Upper lobe of left lung (tissue), 6 donors: ENCODE data around the gene EML4. TPM values are rescaled to one million over a fixed set of nuclear protein-coding genes. Genes with fewer than 3 reads are reported as not detected.

Source experiments
- ATAC-seq, 2 donors: fragments of 200-7000 bp; cut with Tn5 transposase; one replicate each; pipeline ENCODE4 v1.9.1; 2022; ENCODE audit warnings: mild to moderate bottlenecking in 2 of 2, moderate library complexity in 2 of 2; ENCODE audit not compliant: low FRiP score in 2 of 2
- DNase-seq, 2 donors: peaks; one replicate each; pipeline ENCODE4 v3.0.0-alpha.2; 2019 to 2020
- H3K27ac ChIP-seq, 4 donors: fragments of 200-600 bp; sonication (generic); one replicate each; pipeline ENCODE4 v1.5.1; 2016 to 2019
- H3K27me3 ChIP-seq, 4 donors: fragments of 200-600 bp; sonication (generic); one replicate each; pipeline ENCODE4 v1.5.1; 2017 to 2019
- H3K36me3 ChIP-seq, 4 donors: fragments of 200-600 bp; sonication (generic); one replicate each; pipeline ENCODE4 v1.5.1; 2016 to 2019
- H3K4me1 ChIP-seq, 4 donors: fragments of 200-600 bp; sonication (generic); one replicate each; pipeline ENCODE4 v1.5.1; 2018 to 2019
- H3K4me3 ChIP-seq, 4 donors: fragments of 200-600 bp; sonication (generic); one replicate each; pipeline ENCODE4 v1.5.1; 2017 to 2019; ENCODE audit warnings: mild to moderate bottlenecking in 2 of 4, moderate library complexity in 1 of 4
- H3K9me3 ChIP-seq, 4 donors: fragments of 200-600 bp; sonication (generic); one replicate each; pipeline ENCODE4 v1.5.1; 2018 to 2019
- EP300 ChIP-seq, 4 donors: sonication (generic); formaldehyde crosslinking; IDR thresholded peaks; one replicate each; pipeline ENCODE4 v1.5.1; 2017; ENCODE audit warnings: antibody characterized with exemption in 4 of 4, control low read depth in 2 of 4
- POLR2A ChIP-seq, 4 donors: fragments of 450-650 bp; IDR thresholded peaks; one replicate each; pipeline ENCODE4 v1.5.1; 2016 to 2017; ENCODE audit warnings: antibody characterized with exemption in 4 of 4, mild to moderate bottlenecking in 2 of 4
- POLR2AphosphoS5 ChIP-seq, 2 donors: sonication (generic); formaldehyde crosslinking; IDR thresholded peaks; one replicate each; pipeline ENCODE4 v1.5.1; 2017; ENCODE audit warnings: antibody characterized with exemption in 2 of 2
- WGBS, 2 donors: methylation state at CpG; one replicate each; pipeline ENCODE4 v1.1.5; 2017 to 2018; 5-methylcytosine and 5-hydroxymethylcytosine counted together
- total RNA-seq, 6 donors: library from RNA; depleted of rRNA in 4 of 6; stranded (reverse); fragments of >200 nt in 4 of 6; gene quantifications; one replicate each; pipeline versions ENCODE4 v1.1.0 to v1.2.1, GENCODE V29; 2016 to 2021
- TF ChIP-seq, protein P1 (sequence below), 6 experiments: fragments of 450-650 bp in 4 of 6; fragments of 200-600 bp in 2 of 6; sonication (generic) in 2 of 6; IDR thresholded peaks; one replicate each; pipeline ENCODE4 v1.5.1; 2016 to 2019; ENCODE audit warnings: antibody characterized with exemption in 6 of 6
- donor health status: DM: no; HTN: no; CAD: no; lungs with moderate emphysema.
- donor health status: DM: no; HTN: yes; CAD: no; lungs with severe emphysema.

The EML4 gene
- total RNA-seq, 6 donors from 2014 or later, result 42.7 to 96.9 (median 62.0) TPM

DNA sequence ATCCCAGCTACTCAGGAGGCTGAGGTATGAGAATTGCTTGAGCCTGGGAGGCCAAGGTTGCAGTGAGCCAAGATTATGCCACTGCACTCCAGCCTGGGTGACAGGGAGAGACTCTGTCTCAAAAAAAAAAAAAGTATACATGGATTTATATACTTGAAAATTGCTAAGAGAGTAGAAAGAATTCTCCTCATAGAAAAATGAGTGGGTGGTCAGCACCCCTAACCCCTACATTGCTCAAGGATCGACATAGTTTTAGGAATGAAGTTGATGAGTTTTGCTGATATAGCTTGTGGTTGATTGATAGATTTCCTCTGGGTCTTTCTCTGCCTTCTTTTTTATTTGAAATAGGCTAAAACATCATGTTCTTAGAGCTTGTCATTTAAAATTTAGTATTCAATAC is 58.9 kb downstream of the EML4 start:
- no peak for ATAC-seq
- 89 to 91% methylated on average over 1 of the region's 1 CpG for WGBS, 2 donors
- TF ChIP-seq EP300 (IDR thresholded peaks at IDR 0.05) (no peak), POLR2A (IDR thresholded peaks at IDR 0.05) (no peak), POLR2AphosphoS5 (IDR thresholded peaks at IDR 0.05) (no peak)
- TF ChIP-seq, protein P1, sequence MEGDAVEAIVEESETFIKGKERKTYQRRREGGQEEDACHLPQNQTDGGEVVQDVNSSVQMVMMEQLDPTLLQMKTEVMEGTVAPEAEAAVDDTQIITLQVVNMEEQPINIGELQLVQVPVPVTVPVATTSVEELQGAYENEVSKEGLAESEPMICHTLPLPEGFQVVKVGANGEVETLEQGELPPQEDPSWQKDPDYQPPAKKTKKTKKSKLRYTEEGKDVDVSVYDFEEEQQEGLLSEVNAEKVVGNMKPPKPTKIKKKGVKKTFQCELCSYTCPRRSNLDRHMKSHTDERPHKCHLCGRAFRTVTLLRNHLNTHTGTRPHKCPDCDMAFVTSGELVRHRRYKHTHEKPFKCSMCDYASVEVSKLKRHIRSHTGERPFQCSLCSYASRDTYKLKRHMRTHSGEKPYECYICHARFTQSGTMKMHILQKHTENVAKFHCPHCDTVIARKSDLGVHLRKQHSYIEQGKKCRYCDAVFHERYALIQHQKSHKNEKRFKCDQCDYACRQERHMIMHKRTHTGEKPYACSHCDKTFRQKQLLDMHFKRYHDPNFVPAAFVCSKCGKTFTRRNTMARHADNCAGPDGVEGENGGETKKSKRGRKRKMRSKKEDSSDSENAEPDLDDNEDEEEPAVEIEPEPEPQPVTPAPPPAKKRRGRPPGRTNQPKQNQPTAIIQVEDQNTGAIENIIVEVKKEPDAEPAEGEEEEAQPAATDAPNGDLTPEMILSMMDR (IDR thresholded peaks at IDR 0.05), result no peak
- no peaks in the 10 kb centered on the region for H3K36me3 ChIP-seq
- H3K9me3 ChIP-seq, result no peaks in the 10 kb centered on the region
- H3K4me3 ChIP-seq, result no peak overlapping the region
- H3K27ac ChIP-seq, result no peak overlapping the region
- peaks cover 11 to 22% (median 16%) of the 10 kb centered on the region in 4 donors for H3K4me1 ChIP-seq
- no peak for DNase-seq
- no peaks in the 10 kb centered on the region for H3K27me3 ChIP-seq

DNA sequence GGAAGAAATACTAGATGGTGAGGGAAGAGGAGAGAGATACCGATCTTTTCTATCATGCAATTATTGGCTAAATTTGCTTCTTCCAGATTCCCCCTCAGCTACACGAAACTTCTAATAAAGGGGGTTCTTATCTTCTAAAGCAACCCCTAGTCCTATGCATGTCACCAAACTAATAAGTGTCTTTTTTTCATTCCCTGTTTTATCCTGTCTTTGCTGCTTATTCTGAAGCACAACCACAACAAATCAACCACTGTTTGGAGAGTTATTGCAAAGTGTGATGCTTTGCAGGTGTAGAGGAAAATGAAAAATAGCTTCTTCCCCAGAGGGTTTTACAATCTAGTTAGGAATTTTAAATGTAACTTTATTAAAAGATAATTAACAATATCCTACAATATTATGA is 60.8 kb downstream of the EML4 start:
- H3K4me1 ChIP-seq, result peaks cover 0 to 12% (median 11%) of the 10 kb centered on the region in 4 donors
- H3K4me3 ChIP-seq, result no peak overlapping the region
- DNase-seq (no peak), ATAC-seq (no peak)
- no peak for TF ChIP-seq POLR2AphosphoS5 (IDR thresholded peaks at IDR 0.05)
- no peak for TF ChIP-seq POLR2A (IDR thresholded peaks at IDR 0.05)
- TF ChIP-seq, protein P1 (IDR thresholded peaks at IDR 0.05), result no peak
- no peak for TF ChIP-seq EP300 (IDR thresholded peaks at IDR 0.05)
- no peaks in the 10 kb centered on the region for H3K36me3 ChIP-seq
- no peaks in the 10 kb centered on the region for H3K27me3 ChIP-seq
- WGBS, 2 donors, result 91 to 96% methylated on average over 2 of the region's 2 CpGs
- no peaks in the 10 kb centered on the region for H3K9me3 ChIP-seq
- no peak overlapping the region for H3K27ac ChIP-seq

DNA sequence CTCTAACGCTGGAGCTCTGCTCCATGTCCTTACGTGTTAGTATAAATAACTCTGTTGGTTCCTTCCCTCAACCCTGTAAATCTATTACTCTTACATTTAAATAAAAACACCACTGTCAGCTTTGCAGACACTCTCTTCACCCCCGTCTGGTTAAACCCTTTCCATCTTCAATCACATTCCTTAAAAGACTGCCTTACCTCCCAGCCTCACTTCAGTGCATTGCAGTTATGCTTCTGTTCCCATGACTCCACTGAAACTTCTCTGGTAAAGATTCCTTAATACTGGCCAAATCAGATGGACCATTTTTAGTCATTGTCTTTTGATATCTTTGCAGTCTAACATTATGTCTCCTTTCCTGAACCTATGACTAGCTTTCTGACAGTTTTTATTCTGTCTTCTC is 61.7 kb downstream of the EML4 start:
- TF ChIP-seq, protein P1 (IDR thresholded peaks at IDR 0.05), result no peak
- TF ChIP-seq POLR2A (IDR thresholded peaks at IDR 0.05), result no peak
- no peak for TF ChIP-seq POLR2AphosphoS5 (IDR thresholded peaks at IDR 0.05)
- H3K36me3 ChIP-seq, result no peaks in the 10 kb centered on the region
- ATAC-seq, result no peak
- no peak overlapping the region for H3K27ac ChIP-seq
- H3K4me3 ChIP-seq, result no peak overlapping the region
- 89 to 91% methylated on average over 3 of the region's 3 CpGs for WGBS, 2 donors
- no peak for DNase-seq
- H3K9me3 ChIP-seq, result no peaks in the 10 kb centered on the region
- no peaks in the 10 kb centered on the region for H3K27me3 ChIP-seq
- peaks cover 0 to 12% (median 9%) of the 10 kb centered on the region in 4 donors for H3K4me1 ChIP-seq

DNA sequence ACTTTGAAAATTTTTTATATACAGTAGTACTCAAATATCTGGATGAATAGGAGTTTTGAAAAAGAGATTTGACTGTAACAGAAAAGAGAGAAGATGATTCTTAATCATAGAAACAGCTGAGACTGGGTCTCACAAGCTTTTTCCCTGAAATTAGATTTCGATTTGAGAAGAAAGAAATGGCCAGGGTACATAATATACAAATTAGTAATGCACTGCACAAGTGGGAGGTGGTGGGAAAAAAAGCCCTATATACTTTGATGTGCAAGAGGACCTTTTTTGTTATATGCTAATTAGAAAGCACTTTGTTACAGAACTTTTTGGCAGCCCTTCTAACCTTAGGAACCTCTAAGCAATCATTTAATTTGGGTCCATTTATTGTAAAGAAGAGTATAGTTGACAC is 62.9 kb downstream of the EML4 start:
- DNase-seq (no peak), ATAC-seq (no peak)
- Histone ChIP-seq H3K9me3 (no peaks in the 10 kb centered on the region), H3K27me3 (no peaks in the 10 kb centered on the region), H3K4me3 (no peak overlapping the region), H3K36me3 (no peaks in the 10 kb centered on the region), H3K4me1 (peaks cover 0 to 12% (median 9%) of the 10 kb centered on the region in 4 donors), H3K27ac (no peak overlapping the region)
- 77 to 88% methylated on average over 1 of the region's 1 CpG for WGBS, 2 donors
- TF ChIP-seq EP300 (IDR thresholded peaks at IDR 0.05), result no peak
- TF ChIP-seq POLR2A (IDR thresholded peaks at IDR 0.05), result no peak
- TF ChIP-seq, protein P1 (IDR thresholded peaks at IDR 0.05), result no peak

DNA sequence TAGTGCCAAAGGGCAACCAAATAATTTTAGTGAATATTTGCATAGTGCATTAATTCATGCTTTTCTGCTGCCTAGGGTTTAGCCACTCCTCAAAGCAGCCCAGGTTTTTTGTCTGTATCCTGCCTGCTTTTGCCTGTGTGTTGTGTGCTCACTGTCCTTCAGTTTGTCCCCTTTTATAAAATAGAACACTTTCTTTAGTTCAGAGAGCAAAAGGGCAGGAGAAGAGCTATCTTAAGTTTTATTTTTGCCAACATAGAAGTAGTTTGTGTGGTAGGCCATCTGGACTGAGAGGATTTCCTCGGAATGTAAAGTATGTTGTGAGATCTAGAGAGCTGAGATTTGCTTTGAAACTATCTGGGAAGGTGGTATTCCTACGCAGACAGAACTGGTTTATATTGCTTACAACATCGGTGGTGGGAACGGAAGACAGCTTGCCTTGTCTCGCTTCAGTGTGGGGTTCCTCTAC is 64.9 kb downstream of the EML4 start:
- DNase-seq, result no peak
- TF ChIP-seq EP300 (IDR thresholded peaks at IDR 0.05) (no peak), POLR2AphosphoS5 (IDR thresholded peaks at IDR 0.05) (no peak), POLR2A (IDR thresholded peaks at IDR 0.05) (no peak)
- TF ChIP-seq, protein P1 (IDR thresholded peaks at IDR 0.05), result no peak
- no peaks in the 10 kb centered on the region for H3K9me3 ChIP-seq
- WGBS, 2 donors, result 45 to 59% methylated on average over 5 of the region's 5 CpGs
- H3K4me1 ChIP-seq, result peaks cover 0 to 14% (median 11%) of the 10 kb centered on the region in 4 donors
- peak in 1 of 2 donors; percentile 11 for ATAC-seq
- no peaks in the 10 kb centered on the region for H3K27me3 ChIP-seq
- no peak overlapping the region for H3K4me3 ChIP-seq
- H3K36me3 ChIP-seq, result no peaks in the 10 kb centered on the region
- peak overlapping the region in 1 of 4 donors; percentile 5 for H3K27ac ChIP-seq
